COR-L47 (cell line): ENCODE data around the gene UBA5.
A peak's percentile ranks its signal among the peaks of the same experiment; 100 is the strongest.

Source experiments
- DNase-seq: peaks from one replicate; lab custom pipeline; 2025; lab: John Stamatoyannopoulos, UW

The UBA5 gene

DNA sequence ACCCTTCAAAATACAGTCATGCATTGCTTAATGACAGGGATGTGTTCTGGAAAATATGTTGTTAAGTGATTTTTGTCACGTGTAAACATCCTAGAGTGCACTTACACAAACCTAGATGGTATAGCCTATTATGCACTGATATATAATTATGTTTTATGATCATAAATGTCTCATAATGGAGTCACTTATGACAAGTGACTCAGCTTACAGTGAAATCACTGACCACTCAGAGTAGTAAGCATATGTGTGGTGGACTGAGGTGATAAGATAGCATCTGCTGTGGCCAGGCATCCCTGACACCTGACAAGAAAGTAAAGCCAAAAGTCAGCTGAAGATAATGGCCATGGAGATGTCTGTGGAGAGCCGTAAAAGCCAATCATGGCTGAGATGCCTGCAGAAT is 5.9 kb upstream of the UBA5 start:
- no peak for DNase-seq

DNA sequence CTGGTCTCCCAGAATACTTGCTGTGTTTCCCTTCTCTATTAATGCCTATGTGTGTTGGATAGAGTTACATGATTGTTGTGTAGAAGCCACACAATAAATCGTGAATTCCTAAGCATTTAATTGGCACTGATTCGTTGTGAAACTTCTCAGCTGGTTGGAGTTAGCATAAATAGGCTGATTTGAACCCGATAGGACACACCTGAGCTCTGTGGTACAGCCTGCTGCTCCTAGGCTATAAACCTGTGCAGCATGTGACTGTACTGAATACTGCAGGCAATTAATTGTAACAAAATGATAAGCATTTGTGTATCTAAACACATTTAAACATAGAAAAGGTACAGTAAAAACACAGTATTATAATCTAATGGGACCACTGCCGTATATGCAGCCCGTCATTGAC is 5.4 kb upstream of the UBA5 start:
- no peak for DNase-seq

DNA sequence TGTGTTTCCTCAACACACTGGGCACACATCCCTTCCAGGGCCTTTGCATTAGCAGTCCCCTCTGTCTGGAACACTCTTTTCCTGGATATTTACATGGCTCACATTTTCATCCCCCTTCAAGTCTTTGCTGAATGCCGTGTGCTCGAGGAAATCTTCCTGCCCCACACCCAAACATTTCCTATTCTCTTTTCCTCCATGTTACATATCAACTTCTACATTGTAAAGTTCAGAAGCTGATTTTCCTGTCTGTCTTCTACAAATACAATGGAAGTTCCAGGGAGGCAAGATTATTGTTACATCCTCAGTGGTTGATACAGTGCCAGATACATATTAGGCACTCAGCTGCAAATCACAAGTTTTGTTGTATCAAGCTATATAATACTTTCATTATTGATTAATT is 4.7 kb upstream of the UBA5 start:
- DNase-seq: no peak

DNA sequence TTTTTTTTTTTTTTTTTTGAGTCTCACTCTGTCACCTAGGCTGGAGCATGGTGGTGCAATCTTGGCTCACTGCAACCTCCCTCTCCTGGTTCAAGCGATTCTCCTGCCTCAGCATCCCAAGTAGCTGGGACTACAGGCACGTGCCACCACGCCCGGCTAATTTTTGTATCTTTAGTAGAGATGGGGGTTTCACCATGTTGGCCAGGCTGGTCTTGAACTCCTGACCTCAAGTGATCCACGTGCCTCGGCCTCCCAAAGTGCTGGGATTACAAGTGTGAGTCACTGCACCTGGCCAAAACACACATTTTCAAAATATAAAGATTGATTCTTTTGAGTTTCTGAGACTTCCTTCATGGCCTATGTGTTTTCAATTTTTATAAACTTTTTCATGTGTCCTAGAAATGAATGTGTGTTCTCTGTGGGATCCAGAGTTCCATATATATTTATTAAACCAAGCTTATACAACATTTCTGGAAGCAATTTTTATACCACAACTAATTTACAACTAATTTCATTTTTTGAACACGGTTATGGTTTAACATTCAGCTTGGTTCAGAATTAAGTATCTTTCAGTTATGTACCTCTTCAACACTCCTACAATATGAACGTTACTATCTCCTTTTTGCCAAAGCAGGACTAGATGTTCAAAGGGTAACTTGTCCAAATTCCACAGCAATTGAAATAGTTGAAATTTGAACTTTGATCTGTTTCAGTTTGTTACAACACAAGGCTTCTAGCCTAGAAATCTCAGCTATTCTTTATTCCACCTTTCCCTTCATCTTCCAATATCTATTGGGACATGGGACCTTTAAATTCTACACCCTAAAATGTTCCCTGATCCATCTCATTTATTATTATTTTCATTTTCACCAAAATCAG is 2.0 kb upstream of the UBA5 start:
- no peak for DNase-seq

DNA sequence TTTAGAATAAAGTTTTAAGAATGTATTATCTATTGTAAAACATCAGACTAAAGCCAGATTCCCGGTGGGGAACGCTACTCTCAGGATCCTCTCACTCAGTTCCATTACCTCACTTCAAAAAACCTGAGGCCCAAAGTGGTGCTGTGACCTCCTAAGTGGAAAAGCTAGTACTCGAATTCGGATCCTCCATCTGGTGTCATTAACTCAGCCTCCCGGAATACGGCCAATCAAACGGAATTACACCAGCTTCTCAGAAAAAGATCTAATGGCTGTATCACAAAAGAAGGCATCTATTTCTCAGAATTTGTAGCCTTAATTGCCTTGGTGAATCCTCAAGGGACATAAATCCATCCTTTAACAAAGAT is 1.1 kb upstream of the UBA5 start:
- DNase-seq: no peak

DNA sequence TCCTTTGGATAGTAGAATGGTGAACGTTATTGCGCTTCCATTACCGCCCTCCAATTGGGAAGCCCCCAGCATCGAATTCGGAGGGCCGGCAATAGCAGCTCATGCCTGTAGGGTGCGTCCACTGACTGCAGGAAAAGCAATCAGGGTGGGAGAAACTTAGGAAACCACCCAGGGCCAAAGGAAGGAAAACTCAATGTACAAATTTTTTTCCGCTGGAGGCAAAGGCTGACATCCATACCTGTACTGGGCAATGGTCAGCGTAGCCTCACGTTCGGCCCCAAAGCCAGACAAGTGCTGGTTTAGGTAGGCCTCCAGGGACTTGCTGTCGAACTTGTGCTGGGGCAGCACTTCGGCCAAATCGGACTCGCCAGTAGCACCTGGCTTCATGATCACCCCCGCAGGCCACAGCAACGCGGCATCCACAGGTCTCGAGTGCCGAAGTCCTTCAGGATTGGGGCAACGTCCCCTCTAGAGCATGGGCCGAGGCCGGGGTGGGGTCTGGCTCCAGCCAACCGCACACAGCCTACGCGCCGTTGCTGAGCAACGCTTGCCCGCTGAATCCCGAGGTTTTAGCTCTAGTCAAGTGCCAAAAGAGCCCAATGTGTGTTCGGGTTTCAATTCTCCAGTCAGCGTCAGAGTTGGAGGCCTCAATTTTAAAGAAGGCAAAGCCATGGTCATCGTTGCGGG is 621 bp upstream of the UBA5 start, which contains the start of gene ACAD11:
Gene ACAD11, minus strand, starts transcription at position 445 of the 687 bp plus-strand sequence. Its CDS starts 58 bp downstream, at position 387.
- DNase-seq: peak; percentile 62

DNA sequence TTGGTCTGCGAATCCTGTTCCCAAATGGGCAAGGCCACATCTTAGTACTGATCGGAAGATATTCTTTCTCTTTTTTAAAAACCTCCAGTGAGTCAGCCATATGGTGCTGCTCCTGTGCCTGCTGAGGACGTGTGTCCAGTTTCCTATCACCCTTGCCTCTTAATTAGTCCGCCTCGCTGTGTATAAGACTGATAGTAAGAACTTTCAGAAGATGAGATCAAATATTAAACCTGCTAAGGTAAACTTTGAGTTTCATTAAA is 612 bp downstream of the UBA5 start:
- DNase-seq: no peak

DNA sequence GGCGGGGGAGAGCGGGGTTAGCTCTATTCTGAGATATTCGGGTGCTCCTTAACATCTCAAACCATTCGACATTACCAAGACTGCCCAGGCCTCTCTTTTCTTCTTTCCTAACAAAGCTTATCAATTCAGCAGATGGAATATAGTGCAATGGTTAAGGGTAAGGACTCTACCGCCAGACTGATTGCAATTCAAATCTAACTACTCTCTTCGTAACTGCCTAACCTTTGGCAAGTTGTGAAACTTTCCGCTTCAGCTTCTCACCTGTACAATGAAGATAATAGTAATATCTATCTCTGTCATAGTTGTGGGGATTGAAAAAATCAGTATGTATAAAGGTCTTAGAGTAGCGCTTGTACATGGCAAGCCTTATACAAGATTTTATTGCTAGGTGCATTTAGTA is 972 bp downstream of the UBA5 start:
- no peak for DNase-seq

DNA sequence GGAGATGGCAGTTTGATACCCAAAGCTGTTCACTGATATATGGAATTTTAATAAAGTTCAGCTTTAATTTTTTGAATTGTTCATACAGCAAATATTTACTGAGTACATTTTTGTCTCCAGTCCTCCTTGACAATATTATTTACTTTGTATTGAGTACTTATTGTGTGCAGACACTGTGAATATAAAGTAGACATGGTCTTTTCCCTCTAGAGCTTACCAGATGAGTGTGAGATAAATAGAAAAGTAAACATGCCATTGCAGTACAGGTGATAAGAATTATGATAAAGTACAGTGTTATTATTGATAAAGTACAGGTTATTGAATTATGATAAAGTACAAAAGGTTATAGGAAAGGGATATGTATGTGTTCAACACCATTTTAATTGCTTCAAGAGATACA is 2.1 kb downstream of the UBA5 start:
- DNase-seq: no peak

DNA sequence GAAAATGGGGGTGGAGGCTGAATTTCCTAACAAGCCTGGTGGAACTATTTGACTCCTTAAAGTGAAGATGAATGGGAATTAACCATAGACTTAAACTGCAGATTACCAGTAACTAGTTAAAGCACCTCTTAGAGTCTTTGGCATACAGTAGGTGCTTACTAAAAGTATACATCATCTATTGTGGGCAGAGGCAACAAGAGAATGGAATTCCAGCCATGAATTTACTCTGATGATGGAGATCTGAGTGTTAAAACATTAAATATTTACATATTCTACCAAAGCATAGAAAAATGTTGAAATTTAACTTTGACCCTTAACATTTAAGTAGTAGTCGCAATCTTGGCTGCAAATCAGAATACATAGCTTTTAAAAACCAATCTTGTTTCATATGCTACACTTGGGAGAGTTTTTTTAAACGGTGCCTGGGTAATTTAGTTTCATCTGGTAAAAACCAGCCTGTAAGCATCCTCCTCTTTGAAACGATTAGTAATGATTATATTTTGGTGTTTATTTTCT is 5.2 kb downstream of the UBA5 start:
- DNase-seq: no peak

DNA sequence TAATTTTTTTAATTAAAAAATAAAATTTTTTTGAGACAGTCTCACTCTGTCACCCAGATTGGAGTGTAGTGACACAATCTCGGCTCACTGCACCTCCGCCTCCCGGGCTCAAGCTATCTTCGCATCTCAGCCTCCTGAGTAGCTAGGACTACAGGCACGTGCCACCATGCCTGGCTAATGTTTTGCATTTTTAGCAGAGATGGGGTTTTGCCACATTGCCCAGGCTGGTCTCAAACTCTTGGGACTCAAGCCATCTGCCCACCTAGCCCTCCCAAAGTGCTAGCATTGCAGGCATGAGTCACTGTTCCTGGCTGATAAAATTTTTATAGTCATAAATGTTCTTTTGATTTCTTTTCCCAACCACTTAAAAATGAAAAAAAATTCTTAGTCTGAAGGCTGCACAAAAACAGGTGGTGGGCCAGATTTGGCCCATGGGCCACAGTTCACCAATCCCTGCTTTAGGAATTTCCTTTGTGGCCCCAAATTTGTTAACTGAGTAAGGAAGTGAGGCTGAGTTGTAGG is 9.2 kb downstream of the UBA5 start:
- no peak for DNase-seq

DNA sequence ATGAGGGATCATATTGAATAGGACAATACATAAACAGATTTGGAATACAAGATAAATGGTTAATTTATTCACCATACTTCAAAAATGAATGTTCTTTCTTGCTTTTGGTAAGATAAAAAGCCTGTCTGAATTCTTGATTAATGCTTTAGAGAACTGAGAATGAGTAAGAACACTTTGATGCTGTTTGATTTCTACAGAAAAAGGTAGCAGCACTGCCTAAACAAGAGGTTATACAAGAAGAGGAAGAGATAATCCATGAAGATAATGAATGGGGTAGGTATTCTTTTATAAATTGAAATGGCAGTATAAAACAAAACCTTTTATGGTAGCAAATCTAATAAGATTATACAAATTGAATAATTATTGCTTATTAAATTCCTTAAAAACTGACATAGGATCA is 15.3 kb downstream of the UBA5 start:
- no peak for DNase-seq

DNA sequence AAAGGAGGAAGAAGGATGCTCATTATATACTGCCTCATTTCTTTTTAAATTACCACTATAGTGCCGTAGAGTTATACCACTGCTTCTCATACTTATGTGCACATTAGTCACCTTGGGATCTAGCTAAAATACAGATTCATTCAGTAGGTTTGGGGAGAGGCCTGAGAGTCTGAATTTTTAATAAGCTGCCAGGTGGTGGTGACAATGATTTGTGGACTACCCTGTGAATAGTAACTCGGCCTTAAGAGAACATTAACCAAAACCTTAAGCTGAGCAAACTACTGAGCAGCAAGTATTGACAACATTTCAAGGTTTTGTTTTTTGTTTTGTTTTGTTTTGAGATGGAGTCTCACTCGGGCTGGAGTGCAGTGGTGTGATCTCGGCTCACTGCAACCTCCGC is 19.8 kb downstream of the UBA5 start:
- no peak for DNase-seq

DNA sequence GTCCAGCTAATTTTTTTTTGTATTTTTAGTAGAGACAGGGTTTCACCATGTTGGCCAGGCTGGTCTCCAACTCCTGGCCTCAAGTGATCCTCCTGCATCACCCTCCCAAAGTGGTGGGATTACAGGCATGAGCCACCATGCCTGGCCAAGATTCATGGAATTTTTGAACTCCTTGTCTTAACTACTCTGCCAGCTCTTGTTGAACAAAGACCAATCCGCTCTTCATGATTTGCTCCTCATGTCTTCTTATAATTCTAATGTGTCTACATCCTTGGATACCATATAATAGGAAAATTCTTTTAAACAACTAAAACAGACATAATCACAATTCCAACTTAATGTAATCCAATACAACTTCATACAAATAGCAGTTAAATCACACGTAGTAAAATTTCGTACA is 21.3 kb downstream of the UBA5 start:
- DNase-seq: no peak

DNA sequence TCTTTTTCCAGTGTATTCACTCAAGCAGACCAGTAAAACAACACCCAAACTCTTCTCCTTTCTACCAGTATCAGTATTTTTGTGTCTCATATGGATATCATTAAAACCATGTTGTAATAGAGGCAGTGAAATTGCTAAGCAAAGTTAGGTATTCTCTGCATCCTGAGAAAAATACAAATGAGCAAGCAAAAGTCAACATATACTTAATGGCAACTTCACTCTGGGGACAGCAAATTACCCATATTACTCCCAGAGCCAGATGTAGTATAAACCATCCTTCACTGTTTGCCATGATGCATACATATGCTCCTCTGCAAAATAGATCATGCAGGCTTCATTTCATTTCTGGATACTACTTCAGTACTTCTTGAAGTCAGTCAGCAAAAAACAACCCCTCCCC is 22.1 kb downstream of the UBA5 start:
- DNase-seq: no peak

DNA sequence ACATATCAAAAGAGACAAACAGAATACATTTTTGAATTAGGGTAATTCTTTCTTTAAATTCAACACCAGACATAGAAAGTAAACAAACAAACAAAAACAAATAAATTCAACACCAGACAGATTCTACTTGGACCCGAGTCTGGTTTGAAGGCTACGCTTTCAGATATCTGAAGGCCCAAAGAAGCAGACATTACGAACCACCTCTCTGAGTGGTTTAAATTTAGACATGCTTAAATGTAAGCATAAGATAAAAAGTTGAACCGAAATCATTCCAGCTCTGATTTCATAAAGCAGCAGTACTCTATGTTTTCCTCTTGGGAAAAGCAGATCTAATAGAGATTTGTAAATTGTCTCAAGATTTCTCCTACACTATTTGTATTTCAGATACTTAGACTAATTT is 29.9 kb downstream of the UBA5 start:
- no peak for DNase-seq

DNA sequence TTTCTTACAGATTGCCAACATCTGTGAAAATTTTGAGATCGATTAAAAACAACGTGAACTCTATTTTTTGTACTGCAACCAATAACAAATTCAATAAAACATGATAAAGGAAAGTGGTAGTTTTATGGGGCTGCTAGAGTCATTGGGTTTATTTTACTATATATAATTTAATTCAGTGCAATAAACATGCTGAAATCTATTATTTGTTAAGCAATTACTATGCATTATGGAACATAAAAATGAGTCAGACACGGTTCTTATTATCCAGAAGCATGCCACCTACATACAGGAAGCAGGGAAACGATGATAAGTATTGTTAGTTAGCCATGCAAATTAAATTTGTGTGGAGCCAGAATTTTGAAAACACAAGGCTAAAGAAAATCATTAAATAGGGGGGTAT is 34.9 kb downstream of the UBA5 start:
- DNase-seq: no peak

DNA sequence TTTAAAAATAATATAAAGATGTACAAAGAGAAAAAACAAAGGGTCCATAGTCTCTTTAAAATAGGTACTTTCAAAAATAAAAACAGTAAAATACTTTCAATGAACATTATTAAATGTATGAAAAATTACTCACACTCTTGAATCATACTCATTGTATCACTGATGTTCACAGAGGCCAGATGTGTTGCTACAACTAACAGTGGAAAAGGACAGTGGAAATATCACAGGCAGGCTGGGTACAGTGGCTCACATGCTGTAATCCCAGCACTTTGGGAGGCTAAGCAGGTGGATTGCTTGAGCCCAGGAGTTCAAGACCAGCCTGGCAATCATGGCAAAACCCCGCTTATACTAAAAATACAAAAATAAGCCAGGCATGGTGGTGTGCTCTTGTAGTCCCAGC is 35.3 kb downstream of the UBA5 start:
- no peak for DNase-seq

DNA sequence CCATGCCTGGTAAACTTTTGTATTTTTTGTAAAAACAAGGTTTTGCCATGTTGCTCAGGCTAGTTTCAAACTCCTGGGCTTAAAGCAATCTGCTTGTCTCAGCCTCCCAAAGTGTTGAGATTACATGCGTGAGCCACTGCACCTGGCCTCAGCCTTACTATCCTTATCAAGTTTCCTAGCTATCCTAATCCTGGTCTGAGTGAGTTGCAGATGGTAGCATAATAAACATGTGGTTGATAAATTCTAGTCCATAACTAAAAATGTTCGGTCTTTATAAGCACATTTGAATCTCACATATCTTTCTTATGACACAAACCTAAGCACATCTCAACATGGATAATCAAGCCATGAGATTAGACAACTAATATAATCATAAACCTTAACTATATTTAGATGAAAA is 43.6 kb downstream of the UBA5 start:
- DNase-seq: no peak

DNA sequence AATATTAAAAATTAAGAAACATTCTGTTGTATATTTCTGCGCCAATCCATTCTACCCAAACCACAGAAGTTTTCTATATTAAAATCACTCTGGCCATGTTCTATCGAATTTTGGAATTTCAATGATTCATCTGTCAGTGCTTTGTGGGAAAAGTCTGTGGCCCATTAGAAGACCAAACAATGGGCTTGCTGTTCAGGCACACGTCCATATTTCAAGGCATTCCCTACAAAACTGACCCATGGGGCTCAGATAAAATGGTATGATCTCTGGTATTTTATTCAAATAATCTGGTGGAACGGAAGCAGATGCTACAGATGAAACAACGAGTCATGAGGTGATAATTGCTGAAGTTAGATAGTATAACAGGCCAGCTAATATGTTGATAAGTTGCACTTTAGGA is 49.6 kb downstream of the UBA5 start:
- DNase-seq: no peak

DNA sequence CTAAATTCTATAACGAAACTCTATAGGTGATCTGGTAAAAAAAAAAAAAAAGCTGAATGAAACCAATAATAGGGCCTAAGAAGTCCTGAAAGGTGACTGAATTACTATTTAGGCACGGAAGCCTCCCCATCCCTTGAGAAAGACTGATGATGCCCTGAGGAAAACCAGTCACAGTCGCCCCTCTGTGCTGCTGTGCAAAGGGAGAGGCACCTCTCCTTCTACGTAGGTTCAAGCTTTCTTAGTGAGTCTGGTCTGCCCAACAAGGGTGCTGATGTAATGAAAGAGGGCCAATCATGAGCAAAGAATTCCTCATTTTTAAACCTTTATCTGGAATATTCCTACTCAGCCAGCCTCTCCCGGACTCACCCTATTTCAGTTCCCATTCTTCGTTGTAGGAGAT is 50.2 kb downstream of the UBA5 start:
- DNase-seq: no peak

DNA sequence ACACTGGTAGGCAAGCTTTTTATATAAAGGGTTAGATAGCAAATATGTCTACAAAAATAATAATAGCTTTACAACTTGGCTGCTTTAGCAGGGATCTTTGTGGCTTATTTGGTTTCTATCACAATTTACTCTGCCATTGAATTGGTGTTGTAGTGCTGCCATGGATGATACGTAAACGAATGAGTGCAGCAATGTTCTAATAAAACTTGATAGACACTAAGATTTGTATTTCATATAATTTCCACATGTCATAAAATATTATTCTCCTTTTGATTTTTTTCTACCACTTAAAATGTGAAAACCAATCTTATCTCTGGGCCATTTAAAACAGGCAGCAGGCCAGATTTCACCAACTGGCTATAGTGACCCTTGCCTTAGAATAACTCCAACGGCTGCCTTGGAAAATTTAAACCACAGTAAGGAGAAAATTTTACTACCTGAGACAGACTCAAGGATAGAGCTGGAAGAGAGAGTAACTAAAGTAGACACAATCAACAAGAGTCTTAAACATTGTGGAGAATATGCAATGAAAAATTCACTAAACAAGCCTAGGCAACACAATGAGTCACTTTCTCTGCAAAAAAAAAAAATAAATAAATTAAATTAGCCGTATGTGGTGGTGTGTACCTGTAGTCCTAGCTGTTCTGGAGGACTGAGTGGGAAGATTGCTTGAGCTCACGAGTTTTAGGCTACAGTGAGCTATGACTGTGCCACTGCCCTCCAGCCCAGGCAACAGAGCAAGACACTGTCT is 54.0 kb downstream of the UBA5 start:
- DNase-seq: no peak

DNA sequence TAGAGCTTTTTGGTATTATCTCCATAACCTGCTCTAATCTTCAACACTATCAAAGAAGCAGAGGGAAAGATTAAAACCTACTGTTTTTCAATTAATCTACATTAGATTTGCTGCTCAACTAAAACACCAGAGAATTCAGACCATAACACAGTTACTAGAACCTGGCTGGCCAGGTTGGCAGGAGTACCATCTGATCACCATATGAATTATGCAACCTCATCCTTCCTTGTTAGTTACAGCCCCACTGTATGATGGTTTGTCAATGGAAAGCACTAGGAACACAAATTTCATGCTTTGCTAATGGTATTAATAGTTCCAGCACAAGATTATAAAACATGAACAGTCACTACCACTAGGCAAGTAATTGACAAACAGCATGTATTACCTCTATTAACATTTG is 56.2 kb downstream of the UBA5 start:
- no peak for DNase-seq
